ENCODE measurements around the gene MID1. TPM values are rescaled to one million over a fixed set of nuclear protein-coding genes. Genes with fewer than 3 reads are reported as not detected.

MID1 gene
- total RNA-seq, 1 donor from 2014 or later = 56.8 TPM

GRCh38 chrX:10531927-10532326 lies 88.5 kb downstream of the MID1 start:
- DNase-seq (ENCODE audit: low spot score) = no peak

GRCh38 chrX:10529344-10529743 lies 91.0 kb downstream of the MID1 start:
- no peak for DNase-seq (ENCODE audit: low spot score)

- DNase-seq (ENCODE audit: low spot score) = no peak
These were observed 93.9 kb downstream of the MID1 start for GRCh38 chrX:10526451-10526850.

- DNase-seq (ENCODE audit: low spot score) = no peak
These were observed 94.8 kb downstream of the MID1 start for GRCh38 chrX:10525381-10526120.

- DNase-seq (ENCODE audit: low spot score) = no peak
These were observed 95.8 kb downstream of the MID1 start for GRCh38 chrX:10524578-10524977.

GRCh38 chrX:10519761-10520160 lies 100.6 kb downstream of the MID1 start:
- DNase-seq (ENCODE audit: low spot score) = no peak

GRCh38 chrX:10519278-10519677 lies 101.1 kb downstream of the MID1 start:
- no peak for DNase-seq (ENCODE audit: low spot score)

GRCh38 chrX:10518073-10518472 lies 102.3 kb downstream of the MID1 start:
- DNase-seq (ENCODE audit: low spot score) = no peak

- no peak for DNase-seq (ENCODE audit: low spot score)
These were observed 103.5 kb downstream of the MID1 start for GRCh38 chrX:10516781-10517322.

- DNase-seq (ENCODE audit: low spot score) = no peak
These were observed 105.5 kb downstream of the MID1 start for GRCh38 chrX:10514891-10515290.

- no peak for DNase-seq (ENCODE audit: low spot score)
These were observed 106.4 kb downstream of the MID1 start for GRCh38 chrX:10513974-10514373.

- DNase-seq (ENCODE audit: low spot score) = no peak
These were observed 107.6 kb downstream of the MID1 start for GRCh38 chrX:10512741-10513140.

GRCh38 chrX:10512258-10512657 lies 108.1 kb downstream of the MID1 start:
- no peak for DNase-seq (ENCODE audit: low spot score)

GRCh38 chrX:10509397-10509796 lies 111.0 kb downstream of the MID1 start:
- DNase-seq (ENCODE audit: low spot score) = no peak

GRCh38 chrX:10508891-10509290 lies 111.5 kb downstream of the MID1 start:
- DNase-seq (ENCODE audit: low spot score) = no peak

GRCh38 chrX:10507876-10508275 lies 112.5 kb downstream of the MID1 start:
- no peak for DNase-seq (ENCODE audit: low spot score)

- DNase-seq (ENCODE audit: low spot score) = no peak
These were observed 113.2 kb downstream of the MID1 start for GRCh38 chrX:10507181-10507580.

GRCh38 chrX:10506781-10507180 lies 113.6 kb downstream of the MID1 start:
- no peak for DNase-seq (ENCODE audit: low spot score)

- no peak for DNase-seq (ENCODE audit: low spot score)
These were observed 114.7 kb downstream of the MID1 start for GRCh38 chrX:10505726-10506125.

- DNase-seq (ENCODE audit: low spot score) = no peak
These were observed 117.4 kb downstream of the MID1 start for GRCh38 chrX:10502961-10503360.

- no peak for DNase-seq (ENCODE audit: low spot score)
These were observed 118.8 kb downstream of the MID1 start for GRCh38 chrX:10501611-10502010.

- DNase-seq (ENCODE audit: low spot score) = peak; percentile 50
These were observed 123.9 kb downstream of the MID1 start for GRCh38 chrX:10496345-10496965.

GRCh38 chrX:10495677-10496076 lies 124.7 kb downstream of the MID1 start:
- no peak for DNase-seq (ENCODE audit: low spot score)
